Choroid plexus epithelial cell (primary cell): ENCODE results near the gene TST.
A peak's percentile ranks its signal among the peaks of the same experiment; 100 is the strongest.

Experiments
- DNase-seq: peaks from one replicate; pipeline ENCODE4 v3.0.0-alpha.2; 2010; ENCODE audit warnings: low read depth
- H3K4me3 ChIP-seq: 2 replicates; pipeline ENCODE4 v1.5.1; 2011; ENCODE audit warnings: low read depth, mild to moderate bottlenecking, control low read depth, low read length, moderate library complexity
- CTCF ChIP-seq: conservative IDR thresholded peaks from 2 replicates; pipeline ENCODE4 v1.5.1; 2011; ENCODE audit warnings: low read depth, mild to moderate bottlenecking, control low read depth, inconsistent platforms, low read length, moderate library complexity

TST gene

GRCh38 chr22:37018086-37018814 is 997 bp downstream of the TST start:
- no peak for DNase-seq
- TF ChIP-seq CTCF = no peak
- H3K4me3 ChIP-seq = peak overlapping the region; percentile 85

GRCh38 chr22:37017356-37017755 is 1.9 kb downstream of the TST start:
- no peak for DNase-seq
- H3K4me3 ChIP-seq = no peak overlapping the region
- no peak for TF ChIP-seq CTCF

GRCh38 chr22:37016134-37016910 is 2.9 kb downstream of the TST start:
- no peak for TF ChIP-seq CTCF
- no peak for DNase-seq
- H3K4me3 ChIP-seq = no peak overlapping the region

GRCh38 chr22:37015587-37015878 is 3.7 kb downstream of the TST start:
- no peak for TF ChIP-seq CTCF
- no peak for DNase-seq
- H3K4me3 ChIP-seq = no peak overlapping the region

- DNase-seq = no peak
- TF ChIP-seq CTCF = no peak
- H3K4me3 ChIP-seq = no peak overlapping the region
These were observed 4.2 kb downstream of the TST start for GRCh38 chr22:37014835-37015586.

GRCh38 chr22:37014415-37014806 is 4.8 kb downstream of the TST start:
- H3K4me3 ChIP-seq = no peak overlapping the region
- no peak for TF ChIP-seq CTCF
- DNase-seq = no peak
